HL-60 (cell line): ENCODE results near the gene LST1.

Experiments used
- TF ChIP-seq, protein P1 (sequence below): IDR thresholded peaks from one replicate; pipeline ENCODE4 v1.5.1; 2011; ENCODE audit warnings: low read length, control low read depth, inconsistent platforms; ENCODE audit not compliant: insufficient read depth
- TF ChIP-seq, protein P2 (sequence below): IDR thresholded peaks from 2 replicates; pipeline ENCODE4 v1.6.1; 2012; ENCODE audit warnings: low read depth; ENCODE audit not compliant: insufficient replicate concordance

- TF ChIP-seq, protein P1, sequence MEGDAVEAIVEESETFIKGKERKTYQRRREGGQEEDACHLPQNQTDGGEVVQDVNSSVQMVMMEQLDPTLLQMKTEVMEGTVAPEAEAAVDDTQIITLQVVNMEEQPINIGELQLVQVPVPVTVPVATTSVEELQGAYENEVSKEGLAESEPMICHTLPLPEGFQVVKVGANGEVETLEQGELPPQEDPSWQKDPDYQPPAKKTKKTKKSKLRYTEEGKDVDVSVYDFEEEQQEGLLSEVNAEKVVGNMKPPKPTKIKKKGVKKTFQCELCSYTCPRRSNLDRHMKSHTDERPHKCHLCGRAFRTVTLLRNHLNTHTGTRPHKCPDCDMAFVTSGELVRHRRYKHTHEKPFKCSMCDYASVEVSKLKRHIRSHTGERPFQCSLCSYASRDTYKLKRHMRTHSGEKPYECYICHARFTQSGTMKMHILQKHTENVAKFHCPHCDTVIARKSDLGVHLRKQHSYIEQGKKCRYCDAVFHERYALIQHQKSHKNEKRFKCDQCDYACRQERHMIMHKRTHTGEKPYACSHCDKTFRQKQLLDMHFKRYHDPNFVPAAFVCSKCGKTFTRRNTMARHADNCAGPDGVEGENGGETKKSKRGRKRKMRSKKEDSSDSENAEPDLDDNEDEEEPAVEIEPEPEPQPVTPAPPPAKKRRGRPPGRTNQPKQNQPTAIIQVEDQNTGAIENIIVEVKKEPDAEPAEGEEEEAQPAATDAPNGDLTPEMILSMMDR: no peak
- TF ChIP-seq, protein P2, sequence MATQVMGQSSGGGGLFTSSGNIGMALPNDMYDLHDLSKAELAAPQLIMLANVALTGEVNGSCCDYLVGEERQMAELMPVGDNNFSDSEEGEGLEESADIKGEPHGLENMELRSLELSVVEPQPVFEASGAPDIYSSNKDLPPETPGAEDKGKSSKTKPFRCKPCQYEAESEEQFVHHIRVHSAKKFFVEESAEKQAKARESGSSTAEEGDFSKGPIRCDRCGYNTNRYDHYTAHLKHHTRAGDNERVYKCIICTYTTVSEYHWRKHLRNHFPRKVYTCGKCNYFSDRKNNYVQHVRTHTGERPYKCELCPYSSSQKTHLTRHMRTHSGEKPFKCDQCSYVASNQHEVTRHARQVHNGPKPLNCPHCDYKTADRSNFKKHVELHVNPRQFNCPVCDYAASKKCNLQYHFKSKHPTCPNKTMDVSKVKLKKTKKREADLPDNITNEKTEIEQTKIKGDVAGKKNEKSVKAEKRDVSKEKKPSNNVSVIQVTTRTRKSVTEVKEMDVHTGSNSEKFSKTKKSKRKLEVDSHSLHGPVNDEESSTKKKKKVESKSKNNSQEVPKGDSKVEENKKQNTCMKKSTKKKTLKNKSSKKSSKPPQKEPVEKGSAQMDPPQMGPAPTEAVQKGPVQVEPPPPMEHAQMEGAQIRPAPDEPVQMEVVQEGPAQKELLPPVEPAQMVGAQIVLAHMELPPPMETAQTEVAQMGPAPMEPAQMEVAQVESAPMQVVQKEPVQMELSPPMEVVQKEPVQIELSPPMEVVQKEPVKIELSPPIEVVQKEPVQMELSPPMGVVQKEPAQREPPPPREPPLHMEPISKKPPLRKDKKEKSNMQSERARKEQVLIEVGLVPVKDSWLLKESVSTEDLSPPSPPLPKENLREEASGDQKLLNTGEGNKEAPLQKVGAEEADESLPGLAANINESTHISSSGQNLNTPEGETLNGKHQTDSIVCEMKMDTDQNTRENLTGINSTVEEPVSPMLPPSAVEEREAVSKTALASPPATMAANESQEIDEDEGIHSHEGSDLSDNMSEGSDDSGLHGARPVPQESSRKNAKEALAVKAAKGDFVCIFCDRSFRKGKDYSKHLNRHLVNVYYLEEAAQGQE: no peak
Measured at GRCh38 chr6:31581434-31582229, 4.4 kb upstream of the LST1 start.
